ENCODE data around the gene MLLT1. TPM values are rescaled to one million over a fixed set of nuclear protein-coding genes. Genes with fewer than 3 reads are reported as not detected.

The MLLT1 gene
- total and polyA plus RNA-seq, 9 donors, result 11.1 to 116 (median 78.4) TPM

- no peak for TF ChIP-seq EP300 (IDR thresholded peaks at IDR 0.05)
- TF ChIP-seq CTCF (IDR thresholded peaks at IDR 0.05), result no peak
- TF ChIP-seq POLR2A (IDR thresholded peaks at IDR 0.05), result peak; percentile 17
- DNase-seq, result peak; percentile 80 to 89 (median 84)
- Histone ChIP-seq H3K4me3 (no peak overlapping the region), H3K36me3 (no peaks in the 10 kb centered on the region), H3K9me3 (no peaks in the 10 kb centered on the region), H3K4me1 (ENCODE audit: insufficient read depth) (peaks cover 59% of the 10 kb centered on the region), H3K27me3 (no peaks in the 10 kb centered on the region), H3K27ac (peak overlapping the region in 1 of 2 donors; percentile 66)
- 33 to 49% (median 44%) methylated on average over 24 to 28 of the region's 28 CpGs for WGBS, 3 donors
- intact Hi-C loops (cut with DNase I), result loop anchor here in 1 of 4 donors (5.0 kb wide), 1 partner anchor 72 kb away; no protein-coding TSS in a partner anchor
Observed at GRCh38 chr19:6220385-6221191, 59.2 kb downstream of the MLLT1 start.

GRCh38 chr19:6219586-6220290 is 60.0 kb downstream of the MLLT1 start:
- H3K4me1 ChIP-seq (ENCODE audit: insufficient read depth), result peaks cover 59% of the 10 kb centered on the region
- TF ChIP-seq EP300 (IDR thresholded peaks at IDR 0.05) (no peak), CTCF (IDR thresholded peaks at IDR 0.05) (no peak), POLR2A (IDR thresholded peaks at IDR 0.05) (no peak)
- no peaks in the 10 kb centered on the region for H3K9me3 ChIP-seq
- 25 to 40% (median 32%) methylated on average over 22 to 24 of the region's 24 CpGs for WGBS, 3 donors
- H3K4me3 ChIP-seq, result no peak overlapping the region
- H3K27ac ChIP-seq, result peak overlapping the region; percentile 13 to 66
- H3K27me3 ChIP-seq, result no peaks in the 10 kb centered on the region
- DNase-seq, result peak; percentile 53 to 74 (median 63)
- intact Hi-C loops (cut with DNase I), result loop anchor here (5.0 to 10.0 kb wide), 4 partner anchors 53 to 525 kb away; partner anchors contain the start of gene CLPP (in 1 of the 4)
- H3K36me3 ChIP-seq, result no peaks in the 10 kb centered on the region

GRCh38 chr19:6219147-6219525 is 60.6 kb downstream of the MLLT1 start:
- H3K4me3 ChIP-seq, result no peak overlapping the region
- no peak for TF ChIP-seq POLR2A (IDR thresholded peaks at IDR 0.05)
- no peak for TF ChIP-seq CTCF (IDR thresholded peaks at IDR 0.05)
- TF ChIP-seq EP300 (IDR thresholded peaks at IDR 0.05), result no peak
- no peak for DNase-seq
- peak overlapping the region in 1 of 2 donors; percentile 66 for H3K27ac ChIP-seq
- H3K27me3 ChIP-seq, result no peaks in the 10 kb centered on the region
- WGBS, 3 donors, result 54 to 70% (median 63%) methylated on average over 8 of the region's 8 CpGs
- peaks cover 59% of the 10 kb centered on the region for H3K4me1 ChIP-seq (ENCODE audit: insufficient read depth)
- H3K36me3 ChIP-seq, result no peaks in the 10 kb centered on the region
- intact Hi-C loops (cut with DNase I), result loop anchor here in 3 of 4 donors (5.0 to 10.0 kb wide), 3 partner anchors 53 to 526 kb away; partner anchors contain the start of gene CLPP (in 1 of the 3)
- H3K9me3 ChIP-seq, result no peaks in the 10 kb centered on the region

- intact Hi-C loops (cut with DNase I), result loop anchor here in 3 of 4 donors (5.0 to 10.0 kb wide), 3 partner anchors 54 to 526 kb away; partner anchors contain the start of gene CLPP (in 1 of the 3)
- TF ChIP-seq CTCF (IDR thresholded peaks at IDR 0.05) (peak; percentile 89 to 98 (median 97)), POLR2A (IDR thresholded peaks at IDR 0.05) (no peak), EP300 (IDR thresholded peaks at IDR 0.05) (no peak)
- Histone ChIP-seq H3K27me3 (no peaks in the 10 kb centered on the region), H3K4me3 (no peak overlapping the region), H3K36me3 (no peaks in the 10 kb centered on the region), H3K27ac (peak overlapping the region in 1 of 2 donors; percentile 74), H3K9me3 (no peaks in the 10 kb centered on the region), H3K4me1 (ENCODE audit: insufficient read depth) (peaks cover 56% of the 10 kb centered on the region)
- 41 to 43% (median 43%) methylated on average over 18 of the region's 18 CpGs for WGBS, 3 donors
- DNase-seq, result peak; percentile 84 to 93 (median 92)
Observed at GRCh38 chr19:6218491-6219146, 61.2 kb downstream of the MLLT1 start.

All from ovary (tissue), 9 donors.